ENCODE results near the gene ICE1.

DNA sequence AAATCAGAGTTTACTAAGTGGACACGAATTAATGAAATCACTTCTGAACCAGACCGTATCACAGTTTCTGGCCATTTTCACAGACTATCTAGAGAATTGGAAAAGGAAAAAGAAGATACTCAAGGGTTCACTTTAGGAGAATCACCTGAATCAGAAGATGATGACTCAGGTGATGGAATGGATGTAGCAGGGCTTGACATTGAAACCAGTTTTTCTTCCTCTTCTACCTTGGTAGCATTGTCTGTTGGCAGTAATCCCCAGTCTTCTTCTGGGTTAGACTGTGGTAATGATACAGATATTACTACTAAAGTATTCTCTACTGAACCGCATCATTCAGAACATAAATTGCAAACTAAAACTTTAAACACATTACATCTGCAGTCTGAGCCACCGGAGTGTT lies 38.5 kb downstream of the ICE1 start:
- TF ChIP-seq, protein P1, sequence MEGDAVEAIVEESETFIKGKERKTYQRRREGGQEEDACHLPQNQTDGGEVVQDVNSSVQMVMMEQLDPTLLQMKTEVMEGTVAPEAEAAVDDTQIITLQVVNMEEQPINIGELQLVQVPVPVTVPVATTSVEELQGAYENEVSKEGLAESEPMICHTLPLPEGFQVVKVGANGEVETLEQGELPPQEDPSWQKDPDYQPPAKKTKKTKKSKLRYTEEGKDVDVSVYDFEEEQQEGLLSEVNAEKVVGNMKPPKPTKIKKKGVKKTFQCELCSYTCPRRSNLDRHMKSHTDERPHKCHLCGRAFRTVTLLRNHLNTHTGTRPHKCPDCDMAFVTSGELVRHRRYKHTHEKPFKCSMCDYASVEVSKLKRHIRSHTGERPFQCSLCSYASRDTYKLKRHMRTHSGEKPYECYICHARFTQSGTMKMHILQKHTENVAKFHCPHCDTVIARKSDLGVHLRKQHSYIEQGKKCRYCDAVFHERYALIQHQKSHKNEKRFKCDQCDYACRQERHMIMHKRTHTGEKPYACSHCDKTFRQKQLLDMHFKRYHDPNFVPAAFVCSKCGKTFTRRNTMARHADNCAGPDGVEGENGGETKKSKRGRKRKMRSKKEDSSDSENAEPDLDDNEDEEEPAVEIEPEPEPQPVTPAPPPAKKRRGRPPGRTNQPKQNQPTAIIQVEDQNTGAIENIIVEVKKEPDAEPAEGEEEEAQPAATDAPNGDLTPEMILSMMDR (IDR thresholded peaks at IDR 0.05; ENCODE audit: insufficient read depth, low read length) = no peak
- no peak for TF ChIP-seq POLR2AphosphoS5 (IDR thresholded peaks at IDR 0.05; ENCODE audit: low read depth)

Data from HL-60 (cell line).